K562 (cell line): ENCODE data around the gene CYP2W1. TPM values are rescaled to one million over a fixed set of nuclear protein-coding genes. Genes with fewer than 3 reads are reported as not detected.

Source experiments
- ERF ChIP-seq: fragments of 450-650 bp; formaldehyde crosslinking; IDR thresholded peaks from 2 replicates; pipeline ENCODE4 v1.4.0; 2020; ENCODE audit warnings: mild to moderate bottlenecking, mixed read lengths
- FOXJ3 ChIP-seq: sonication (generic); formaldehyde crosslinking; IDR thresholded peaks from 2 replicates; pipeline ENCODE4 v1.4.0; 2020; ENCODE audit warnings: mild to moderate bottlenecking, missing genetic modification reagents
- FUS ChIP-seq: fragments of 200-400 bp; formaldehyde crosslinking; optimal IDR thresholded peaks from 2 replicates; pipeline ENCODE3; 2017; ENCODE audit warnings: low read depth, low read length
- HDAC8 ChIP-seq: fragments of 450-650 bp; IDR thresholded peaks from 2 replicates; pipeline ENCODE4 v1.6.1; 2016; ENCODE audit warnings: mild to moderate bottlenecking, missing genetic modification characterization, moderate library complexity, missing compliant biosample characterization
- HNRNPH1 ChIP-seq: fragments of 200-400 bp; formaldehyde crosslinking; optimal IDR thresholded peaks from 2 replicates; pipeline ENCODE3; 2017; ENCODE audit warnings: low read depth, mild to moderate bottlenecking, low read length, moderate library complexity
- KAT2B ChIP-seq: IDR thresholded peaks from one replicate; pipeline ENCODE4 v1.6.1; 2012; ENCODE audit warnings: low read depth, mild to moderate bottlenecking, control low read depth, inconsistent platforms, low read length, moderate library complexity
- NCOR1 ChIP-seq: fragments of 450-650 bp; IDR thresholded peaks from 2 replicates; pipeline ENCODE4 v1.6.1; 2016; ENCODE audit warnings: mild to moderate bottlenecking, moderate library complexity
- NR2C1 ChIP-seq, 2 experiments: fragments of 450-650 bp; IDR thresholded peaks; 2 replicates each; pipeline ENCODE4 v1.6.1; 2017; ENCODE audit warnings: mild to moderate bottlenecking in 2 of 2, antibody characterized with exemption in 1 of 2, inconsistent platforms in 1 of 2, missing compliant biosample characterization in 1 of 2, missing genetic modification characterization in 1 of 2
- NR2C2 ChIP-seq, 2 experiments: fragments of 200-800 bp in 1 of 2; sonication (Bioruptor generic) in 1 of 2; sonication (generic) in 1 of 2; formaldehyde crosslinking in 1 of 2; IDR thresholded peaks; 2 replicates each; pipeline versions ENCODE4 v1.6.1 to v1.8.0; 2016 to 2022; ENCODE audit warnings: mild to moderate bottlenecking in 1 of 2, missing compliant biosample characterization in 1 of 2, missing genetic modification characterization in 1 of 2, missing genetic modification reagents in 1 of 2
- PCBP1 ChIP-seq: fragments of 200-400 bp; formaldehyde crosslinking; IDR thresholded peaks from 2 replicates; pipeline ENCODE4 v1.6.1; 2018; ENCODE audit warnings: mild to moderate bottlenecking, low read depth, low read length; ENCODE audit not compliant: poor library complexity, severe bottlenecking
- POLR2AphosphoS2 ChIP-seq: IDR thresholded peaks from 2 replicates; pipeline ENCODE4 v1.6.1; 2012; ENCODE audit warnings: low read length, improper control_type of control experiment
- PURB ChIP-seq: sonication (generic); formaldehyde crosslinking; IDR thresholded peaks from 2 replicates; pipeline ENCODE4 v1.9.0; 2021; ENCODE audit warnings: low read depth, mild to moderate bottlenecking, missing genetic modification reagents
- TEAD1 ChIP-seq, 2 experiments: fragments of 450-650 bp in 1 of 2; sonication (generic) in 1 of 2; formaldehyde crosslinking; IDR thresholded peaks; 2 replicates each; pipeline versions ENCODE4 v1.4.0 to v1.8.0; 2020 to 2022; ENCODE audit warnings: mild to moderate bottlenecking in 2 of 2, missing genetic modification reagents in 1 of 2
- TFAM ChIP-seq: fragments of 250-450 bp; sonication (Bioruptor Pico); conservative IDR thresholded peaks from 2 replicates; pipeline ENCODE4 v1.5.0; 2021; ENCODE audit warnings: mild to moderate bottlenecking, moderate library complexity
- ZBTB2 ChIP-seq: fragments of 450-650 bp; IDR thresholded peaks from 2 replicates; pipeline ENCODE4 v1.6.1; 2016; ENCODE audit warnings: antibody characterized with exemption
- ZC3H8 ChIP-seq: fragments of 450-650 bp; IDR thresholded peaks from 2 replicates; pipeline ENCODE4 v1.6.1; 2017
- ZSCAN29 ChIP-seq: fragments of 450-650 bp; IDR thresholded peaks from 2 replicates; pipeline ENCODE4 v1.6.1; 2017
- polyA plus RNA-seq, 8 experiments: library from polyadenylated mRNA; depleted of rRNA in 4 of 8; stranded (reverse) in 5 of 8; unstranded in 3 of 8; fragments of >200 nt; fragmentation: Nextera tagmentation in 2 of 8; fragmentation: Illumina TruSeq in 1 of 8; extraction: Ambion mirVana in 2 of 8; extraction: Trizol in 1 of 8; gene quantifications; 2 replicates each; pipeline versions ENCODE4 v1.2.1 to v1.2.3, GENCODE V29; 2011 to 2014; ENCODE audit warnings: inconsistent platforms in 1 of 8, missing spikeins in 1 of 8
- total RNA-seq, 7 experiments: library from RNA; depleted of rRNA in 6 of 7; stranded (reverse); fragments of >200 nt in 6 of 7; fragmentation: Illumina TruSeq in 2 of 7; extraction: Trizol in 2 of 7; gene quantifications; 2 replicates each; pipeline versions ENCODE4 v1.2.1 to v1.2.3, GENCODE V29; 2011 to 2021; ENCODE audit warnings: low replicate concordance in 1 of 7
- TF ChIP-seq, protein P1 (sequence below): sonication (generic); formaldehyde crosslinking; IDR thresholded peaks from 2 replicates; pipeline ENCODE4 v1.8.0; 2022; ENCODE audit warnings: mild to moderate bottlenecking, low read depth, missing genetic modification reagents
- TF ChIP-seq, protein P2 (sequence below): fragments of 250-450 bp; sonication (Bioruptor Pico); IDR thresholded peaks from 2 replicates; pipeline ENCODE4 v1.5.0; 2021; ENCODE audit warnings: mild to moderate bottlenecking, moderate library complexity

Gene CYP2W1
- total and polyA plus RNA-seq, 9 of the 15 experiments (the other 6 are each of a cell fraction or from before 2014, with no cell fraction given), result not detected

GRCh38 chr7:1028044-1028770 is 45.2 kb downstream of the CYP2W1 start (continued):
- TF ChIP-seq NR2C1 (IDR thresholded peaks at IDR 0.05) (no peak), NR2C1 (tag; IDR thresholded peaks at IDR 0.05) (no peak), ERF (CRISPR knock-in tag) (peak; percentile 85; the same call in 1 of the 2 replicates), ZSCAN29 (no peak), ZBTB2 (no peak), NR2C2 (CRISPR knock-in tag; IDR thresholded peaks at IDR 0.05) (peak; percentile 84), NR2C2 (tag; IDR thresholded peaks at IDR 0.05) (peak; percentile 96), TEAD1 (CRISPR knock-in tag; IDR thresholded peaks at IDR 0.05) (no peak), KAT2B (peak; percentile 49), POLR2AphosphoS2 (no peak), PURB (CRISPR knock-in tag) (no peak), HNRNPH1 (no peak), FUS (peak; percentile 42), PCBP1 (no peak), HDAC8 (tag) (no peak), TFAM (no peak), FOXJ3 (CRISPR knock-in tag) (no peak), NCOR1 (no peak), ZC3H8 (no peak)
- TF ChIP-seq, protein P1, sequence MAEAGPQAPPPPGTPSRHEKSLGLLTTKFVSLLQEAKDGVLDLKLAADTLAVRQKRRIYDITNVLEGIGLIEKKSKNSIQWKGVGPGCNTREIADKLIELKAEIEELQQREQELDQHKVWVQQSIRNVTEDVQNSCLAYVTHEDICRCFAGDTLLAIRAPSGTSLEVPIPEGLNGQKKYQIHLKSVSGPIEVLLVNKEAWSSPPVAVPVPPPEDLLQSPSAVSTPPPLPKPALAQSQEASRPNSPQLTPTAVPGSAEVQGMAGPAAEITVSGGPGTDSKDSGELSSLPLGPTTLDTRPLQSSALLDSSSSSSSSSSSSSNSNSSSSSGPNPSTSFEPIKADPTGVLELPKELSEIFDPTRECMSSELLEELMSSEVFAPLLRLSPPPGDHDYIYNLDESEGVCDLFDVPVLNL (CRISPR knock-in tag), result no peak
- TF ChIP-seq, protein P2, sequence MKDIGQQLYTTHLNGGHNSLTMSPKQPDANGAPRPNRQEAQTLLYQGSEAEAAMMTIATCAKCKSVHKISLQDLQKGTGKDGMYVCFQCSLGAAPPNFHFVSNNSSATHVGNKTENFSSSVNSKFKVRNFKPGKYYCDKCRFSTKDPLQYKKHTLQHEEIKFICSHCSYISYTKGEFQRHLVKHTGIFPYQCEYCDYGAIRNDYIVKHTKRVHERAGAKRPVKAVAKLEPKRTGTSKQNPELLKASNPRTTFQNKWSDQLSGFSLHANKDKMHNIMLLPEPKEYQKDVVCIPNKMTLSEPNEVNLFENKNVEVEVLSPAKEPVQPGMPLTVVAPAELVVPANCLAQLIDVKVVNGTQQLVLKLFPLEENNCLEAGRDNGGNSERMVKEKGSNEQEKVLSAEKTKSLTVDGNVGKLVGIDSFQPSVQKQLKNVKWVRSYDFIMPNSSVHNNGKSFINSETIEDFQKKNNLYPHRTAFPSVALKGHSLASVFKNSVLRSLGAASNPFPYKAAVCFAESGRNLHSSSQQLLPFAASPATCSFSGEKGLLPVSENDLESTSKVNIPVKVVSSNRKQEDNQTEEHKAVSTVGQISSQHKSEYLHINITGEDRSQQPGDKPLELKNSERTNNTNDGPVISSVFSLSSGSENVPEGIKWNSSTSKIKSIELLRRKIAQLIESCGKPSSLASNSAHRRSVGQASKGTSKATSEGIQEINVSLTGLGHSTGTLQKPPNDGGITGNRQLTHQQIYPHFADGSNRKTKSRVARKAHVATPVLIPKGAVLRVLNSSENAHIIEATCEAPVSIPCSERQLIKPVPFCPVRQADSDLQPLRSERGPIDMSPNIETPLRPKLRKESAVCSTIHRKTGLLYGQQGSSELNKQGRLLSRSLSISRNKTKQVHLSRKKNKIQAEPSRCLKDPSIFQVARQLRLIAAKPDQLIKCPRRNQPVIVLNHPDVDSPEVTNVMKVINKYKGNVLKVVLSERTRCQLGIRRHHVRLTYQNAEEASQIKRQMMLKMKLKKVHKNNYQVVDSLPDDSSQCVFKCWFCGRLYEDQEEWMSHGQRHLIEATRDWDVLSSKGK, result no peak
